ENCODE results near the gene MACROH2A2.
"Not testable (repeated sequence)": the region's sequence is repeated elsewhere in the genome, so short reads cannot be mapped to it uniquely, and the experiment has no call there.

The MACROH2A2 gene

DNA sequence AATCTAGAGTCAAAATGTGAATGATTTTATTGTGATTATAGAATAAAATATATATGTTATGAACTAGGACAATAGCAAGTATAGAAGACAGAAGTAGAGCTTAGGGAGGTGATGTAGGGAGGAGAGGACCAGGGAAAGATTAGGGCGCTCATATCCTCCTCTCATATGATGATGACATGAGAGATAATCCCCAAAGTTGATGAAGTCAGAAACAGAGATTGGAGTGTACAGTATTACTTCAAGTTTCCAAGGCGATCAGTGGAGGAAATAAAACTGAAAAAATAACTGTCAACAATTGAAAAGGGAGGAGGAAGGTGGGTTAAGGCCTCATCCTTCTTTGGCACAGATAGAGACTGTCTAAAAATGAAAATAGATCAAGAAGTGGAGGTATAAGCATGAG, 14.9 kb downstream of the MACROH2A2 start:
- DNase-seq (ENCODE audit: low read depth in 2 of 2), result no peak

DNA sequence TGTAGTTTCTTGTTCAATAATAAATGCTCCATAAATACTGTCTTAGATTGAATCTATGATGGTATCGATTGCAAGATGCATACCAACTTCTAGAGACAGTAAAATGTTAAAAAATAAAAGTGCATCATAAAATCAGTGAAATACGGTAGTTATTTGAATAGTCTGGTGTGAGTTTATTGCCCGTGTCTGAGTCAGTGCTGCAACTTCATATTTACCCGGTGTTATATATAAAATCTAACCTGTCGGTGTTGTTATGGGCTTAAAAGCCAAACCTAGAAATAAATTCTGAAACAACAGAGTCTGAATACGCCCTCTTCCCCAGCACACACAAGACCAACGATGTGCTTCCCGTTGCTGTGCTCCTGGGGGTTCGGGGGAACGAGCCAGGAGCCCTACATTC, 16.3 kb downstream of the MACROH2A2 start:
- no peak for DNase-seq (ENCODE audit: low read depth in 2 of 2)

DNA sequence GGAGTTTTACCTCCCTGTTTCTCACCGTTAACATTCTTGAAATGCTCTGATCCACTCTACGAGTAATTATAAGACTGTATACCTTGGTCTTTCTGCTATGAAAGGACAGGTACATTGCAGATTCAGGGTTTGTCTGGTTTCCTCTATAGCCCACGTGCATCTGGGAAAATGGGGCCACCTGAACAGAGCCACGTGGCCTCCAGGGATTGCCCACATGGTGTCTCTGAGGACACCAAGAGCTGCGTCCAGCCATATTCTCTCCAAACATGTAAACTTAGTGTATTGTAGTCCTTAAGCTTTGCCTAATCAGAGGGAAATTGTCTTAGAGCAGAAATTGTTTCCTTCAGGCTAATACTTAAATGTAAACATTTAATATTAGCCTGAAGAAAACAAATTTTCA, 16.7 kb downstream of the MACROH2A2 start:
- no peak for DNase-seq (ENCODE audit: low read depth in 2 of 2)

DNA sequence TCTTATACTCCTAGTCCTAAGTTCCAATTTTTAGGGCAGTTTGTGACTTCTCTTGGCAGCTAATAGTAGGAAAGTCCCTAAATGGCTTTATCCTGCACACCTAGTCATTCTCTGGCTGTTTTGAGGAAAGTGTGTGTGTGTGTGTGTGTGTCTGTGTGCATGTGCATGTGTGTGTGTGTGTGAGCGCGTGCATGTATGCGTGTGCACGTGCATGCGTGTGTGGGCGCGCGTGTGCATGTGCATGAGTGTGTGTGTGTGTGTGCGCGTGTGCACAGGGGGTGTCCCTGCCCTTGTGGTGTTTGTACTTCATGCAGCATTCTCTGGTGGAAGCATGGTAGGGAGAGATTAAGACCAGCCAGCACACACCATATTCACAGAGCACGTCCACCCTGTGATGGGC, 18.2 kb downstream of the MACROH2A2 start:
- no peak for DNase-seq (ENCODE audit: low read depth in 2 of 2)

DNA sequence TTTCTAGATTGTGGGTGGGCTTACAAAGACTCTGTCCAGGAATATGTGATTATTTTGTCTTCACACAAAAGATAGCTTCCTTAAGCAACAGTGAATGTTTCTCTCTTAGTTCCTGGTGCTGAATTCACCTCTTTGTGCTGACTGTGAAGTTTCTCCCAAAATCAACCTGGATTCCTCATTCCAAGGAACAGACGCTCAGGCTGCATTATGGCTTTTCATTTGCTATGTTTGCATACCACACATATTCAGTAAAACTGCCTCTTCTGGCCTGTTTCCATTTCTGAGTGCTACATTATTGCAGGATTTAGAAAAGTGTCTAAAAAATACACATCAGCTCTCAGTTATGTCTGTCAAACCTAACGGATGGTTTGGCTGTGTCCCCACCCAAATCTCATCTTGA, 21.5 kb downstream of the MACROH2A2 start:
- DNase-seq (ENCODE audit: low read depth in 2 of 2), result no peak

DNA sequence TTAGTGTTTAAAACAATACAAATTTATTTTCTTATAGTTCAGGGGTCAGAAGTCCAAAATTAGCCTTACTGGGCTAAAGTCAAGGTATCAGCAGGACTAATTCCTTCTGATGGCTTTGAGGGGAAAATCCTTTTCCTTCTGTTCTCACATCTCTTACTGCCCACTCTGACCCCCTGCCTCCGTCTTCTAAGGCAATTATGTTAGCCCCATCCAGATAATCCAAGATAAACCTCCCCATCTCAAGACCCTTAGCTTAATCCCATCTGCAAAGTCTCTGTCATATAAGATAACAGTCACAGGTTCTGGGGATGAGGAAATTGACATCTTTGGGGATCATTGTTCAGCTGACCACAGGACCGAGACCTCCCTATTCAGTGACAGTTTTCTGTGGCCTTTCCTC, 22.3 kb downstream of the MACROH2A2 start:
- DNase-seq (ENCODE audit: low read depth in 2 of 2), result no peak

DNA sequence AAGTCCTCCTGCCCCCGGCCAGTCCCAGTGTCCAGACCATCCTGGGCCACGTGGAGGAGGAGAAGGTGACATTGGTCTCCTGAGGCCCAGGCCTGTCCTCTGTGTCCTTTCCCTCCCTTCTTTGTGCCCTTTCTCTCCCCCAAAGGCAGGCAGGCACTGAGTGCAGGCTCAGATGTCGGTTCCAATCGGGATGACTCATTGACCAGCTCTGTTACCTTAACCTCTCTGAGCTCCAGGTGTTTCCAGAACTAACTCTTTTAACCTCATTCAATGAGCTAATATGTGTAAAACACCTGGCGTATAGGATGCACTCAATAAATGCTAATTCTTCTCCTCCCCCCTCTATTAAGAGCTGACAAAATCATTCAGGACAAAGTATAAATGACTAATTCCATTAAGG, 25.7 kb downstream of the MACROH2A2 start:
- DNase-seq (ENCODE audit: low read depth in 2 of 2), result no peak

DNA sequence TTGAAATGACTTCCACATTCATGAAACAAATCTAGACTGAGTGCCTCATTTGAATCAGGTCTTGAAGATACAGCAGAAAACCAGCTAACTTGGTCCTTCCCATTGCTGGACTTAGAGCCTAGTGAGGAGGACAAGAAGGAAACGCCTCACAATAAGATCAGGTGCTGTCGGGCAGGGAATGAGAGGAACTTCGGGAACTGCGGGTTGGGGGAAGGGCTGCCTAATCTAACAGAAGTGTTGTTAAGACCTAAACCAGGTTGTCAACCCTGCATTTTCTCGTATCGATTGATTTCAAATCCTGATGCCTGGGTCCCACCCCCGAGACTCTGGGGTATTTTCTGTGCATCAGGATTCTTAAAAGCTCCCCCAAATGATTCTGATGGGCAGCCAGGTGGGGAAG, 26.3 kb downstream of the MACROH2A2 start:
- DNase-seq (ENCODE audit: low read depth in 2 of 2), result no peak

DNA sequence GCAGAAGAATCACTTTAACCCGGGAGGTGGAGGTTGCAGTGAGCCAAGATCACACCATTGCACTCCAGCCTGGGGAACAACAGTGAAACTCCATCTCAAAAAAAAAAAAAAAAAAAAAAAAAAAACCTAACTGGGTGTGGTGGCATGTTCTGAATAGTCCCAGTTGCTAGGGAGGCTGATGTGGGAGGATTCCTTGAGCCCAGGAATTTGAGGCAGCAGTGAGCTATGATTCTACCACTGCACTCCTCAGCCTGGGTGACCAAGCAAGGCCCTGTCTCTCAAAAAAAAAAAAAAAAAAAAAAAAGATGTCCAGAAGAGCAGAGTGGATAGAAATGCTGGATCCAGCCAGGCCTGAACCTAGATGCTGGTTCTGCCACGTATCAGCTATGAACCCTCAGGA, 28.1 kb downstream of the MACROH2A2 start:
- not testable (repeated sequence) for DNase-seq (ENCODE audit: low read depth in 2 of 2)

DNA sequence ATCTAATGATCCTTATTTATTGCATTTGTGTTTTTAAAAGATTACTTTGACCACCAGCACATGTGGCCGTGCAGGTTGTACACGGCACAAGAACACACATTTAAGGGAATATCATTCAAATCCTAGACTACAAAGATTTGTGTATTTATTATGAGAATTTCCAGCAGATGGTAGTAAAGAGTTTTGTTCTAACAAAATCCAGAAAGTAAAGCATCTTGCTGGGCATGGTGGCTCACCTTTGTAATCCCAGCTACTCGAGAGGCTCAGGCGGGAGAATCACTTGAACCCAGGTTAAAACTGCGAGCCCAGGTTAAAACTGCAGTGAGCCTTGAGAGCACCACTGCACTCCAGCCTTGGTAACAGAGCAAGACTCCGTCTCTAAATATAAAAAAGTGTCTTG, 31.5 kb downstream of the MACROH2A2 start:
- DNase-seq (ENCODE audit: low read depth in 2 of 2), result no peak

DNA sequence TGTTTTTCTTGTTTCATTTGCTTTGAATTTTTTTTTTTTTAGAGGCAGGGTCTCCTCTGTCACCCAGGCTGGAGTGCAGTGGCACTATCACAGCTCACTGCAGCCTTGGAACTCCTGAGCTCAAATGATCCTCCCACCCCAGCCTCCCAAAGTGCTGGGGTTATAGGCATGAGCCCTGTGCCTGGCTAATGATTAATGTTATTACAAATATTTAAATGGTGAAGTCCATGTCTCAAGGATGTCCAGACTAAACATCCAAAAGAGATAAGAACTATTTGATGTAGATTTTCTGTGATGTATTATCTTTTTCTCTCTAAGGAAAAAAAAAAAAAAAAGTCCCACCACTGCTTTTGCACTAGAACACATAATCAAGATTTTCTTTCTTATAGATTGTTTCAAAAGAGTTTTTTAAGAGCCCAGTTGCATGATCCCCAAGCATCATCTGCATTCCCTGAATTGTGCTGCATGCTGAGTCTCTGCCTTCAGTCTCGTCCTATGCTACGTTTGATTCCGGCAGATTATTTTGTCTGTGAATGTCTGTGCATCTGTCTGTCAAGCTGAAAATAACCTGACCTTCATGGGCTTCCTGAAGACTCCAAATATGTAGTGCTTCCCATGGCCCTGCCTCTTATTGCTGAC, 33.4 kb downstream of the MACROH2A2 start:
- DNase-seq (ENCODE audit: low read depth in 2 of 2), result no peak

DNA sequence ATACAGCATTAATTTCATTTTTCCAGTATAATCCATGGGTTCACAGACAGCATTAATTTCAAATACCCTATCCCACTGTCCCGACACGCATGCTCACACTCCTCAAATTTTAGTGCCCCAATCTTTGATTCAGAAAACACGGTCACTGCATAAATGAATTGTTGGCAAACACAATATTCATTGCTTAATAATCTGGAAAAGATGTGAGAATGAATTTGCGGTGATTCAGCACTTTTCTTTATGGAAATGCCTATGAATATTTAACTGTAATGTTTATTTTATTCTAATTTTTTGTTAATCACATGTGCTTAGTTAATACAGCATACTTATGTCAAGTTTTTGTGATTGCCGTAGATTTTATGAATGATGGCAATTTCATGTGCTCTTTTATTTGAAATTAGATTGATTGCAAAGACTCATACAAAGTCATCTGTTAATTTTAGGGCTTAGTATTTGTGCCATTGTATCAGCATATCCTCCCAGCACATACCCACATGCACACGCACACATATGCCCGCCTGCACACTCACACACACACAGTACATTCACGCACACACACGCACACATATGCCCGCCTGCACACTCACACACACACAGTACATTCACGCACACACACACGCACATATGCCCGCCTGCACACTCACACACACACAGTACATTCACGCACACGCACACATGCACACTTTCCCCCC, 35.1 kb downstream of the MACROH2A2 start:
- no peak for DNase-seq (ENCODE audit: low read depth in 2 of 2)

DNA sequence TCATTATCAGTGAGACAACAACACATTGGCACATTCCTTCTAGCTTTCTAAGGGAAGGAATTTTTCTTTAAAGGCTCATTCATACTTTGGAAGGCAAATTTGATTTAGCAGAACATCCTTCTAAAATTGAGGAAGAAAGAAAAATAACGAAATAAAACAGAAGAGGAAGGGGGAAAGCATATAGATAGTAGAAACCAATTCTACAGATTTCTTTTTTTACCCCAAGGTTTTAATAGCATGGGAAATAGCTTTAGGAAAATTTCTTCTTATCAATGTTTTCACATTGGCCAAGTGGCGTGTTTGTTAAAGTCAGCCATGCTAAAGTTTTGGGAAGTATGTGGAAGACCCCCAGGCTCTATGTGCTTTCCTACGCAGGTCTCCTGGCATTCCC, 35.7 kb downstream of the MACROH2A2 start:
- no peak for DNase-seq (ENCODE audit: low read depth in 2 of 2)

DNA sequence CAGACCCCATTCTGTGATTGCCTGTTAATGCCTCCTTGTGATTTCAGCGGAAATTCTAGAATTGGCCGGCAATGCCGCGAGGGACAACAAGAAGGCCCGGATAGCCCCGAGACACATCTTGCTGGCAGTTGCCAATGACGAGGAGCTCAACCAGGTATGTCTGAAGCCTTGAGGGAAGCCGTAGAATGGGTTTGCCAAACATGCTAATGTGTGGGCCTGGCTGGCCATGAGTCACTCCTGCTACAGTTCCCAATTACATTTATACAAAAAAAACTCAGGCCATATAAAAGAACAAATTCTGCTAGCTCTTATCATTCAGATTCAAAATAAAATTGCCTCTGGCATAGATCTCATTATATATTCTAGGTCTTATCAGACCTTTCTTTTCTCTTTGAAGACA, 37.4 kb downstream of the MACROH2A2 start:
- no peak for DNase-seq (ENCODE audit: low read depth in 2 of 2)

DNA sequence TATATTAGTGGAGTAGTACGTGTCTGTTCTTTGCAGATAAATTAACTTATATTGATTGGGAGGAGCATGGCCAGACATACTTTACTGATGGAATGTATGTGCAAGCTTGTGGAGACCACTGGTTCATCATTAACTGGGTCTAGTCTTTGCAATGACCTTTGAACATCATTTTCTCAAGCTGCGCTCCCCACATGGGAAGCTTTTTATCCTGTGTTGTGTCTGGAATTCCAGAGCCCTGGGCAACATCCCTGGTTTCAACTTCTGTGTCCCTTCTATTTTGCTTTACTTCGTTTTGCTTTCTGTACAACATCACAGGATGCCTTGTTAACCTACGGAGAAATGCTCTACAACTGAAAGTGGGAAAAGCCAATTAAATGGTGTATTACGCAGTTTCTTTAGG, 38.3 kb downstream of the MACROH2A2 start:
- DNase-seq (ENCODE audit: low read depth in 2 of 2), result no peak

DNA sequence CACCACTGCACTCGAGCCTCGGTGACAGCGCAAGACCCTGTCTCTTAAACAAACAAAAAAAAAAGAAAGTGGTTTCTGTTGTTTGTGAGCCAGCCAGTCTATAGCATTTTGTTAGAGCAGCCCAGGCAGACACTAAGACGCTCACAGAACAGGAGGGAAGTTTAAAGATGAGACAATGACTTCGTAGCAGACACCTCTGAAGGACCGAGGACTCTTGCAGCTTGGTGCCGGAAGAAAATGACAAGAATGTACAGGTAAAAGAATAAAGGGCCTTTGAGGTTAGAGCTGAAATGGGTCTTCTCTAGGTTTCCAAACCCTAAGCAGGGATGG, 39.7 kb downstream of the MACROH2A2 start:
- DNase-seq (ENCODE audit: low read depth in 2 of 2), result no peak

DNA sequence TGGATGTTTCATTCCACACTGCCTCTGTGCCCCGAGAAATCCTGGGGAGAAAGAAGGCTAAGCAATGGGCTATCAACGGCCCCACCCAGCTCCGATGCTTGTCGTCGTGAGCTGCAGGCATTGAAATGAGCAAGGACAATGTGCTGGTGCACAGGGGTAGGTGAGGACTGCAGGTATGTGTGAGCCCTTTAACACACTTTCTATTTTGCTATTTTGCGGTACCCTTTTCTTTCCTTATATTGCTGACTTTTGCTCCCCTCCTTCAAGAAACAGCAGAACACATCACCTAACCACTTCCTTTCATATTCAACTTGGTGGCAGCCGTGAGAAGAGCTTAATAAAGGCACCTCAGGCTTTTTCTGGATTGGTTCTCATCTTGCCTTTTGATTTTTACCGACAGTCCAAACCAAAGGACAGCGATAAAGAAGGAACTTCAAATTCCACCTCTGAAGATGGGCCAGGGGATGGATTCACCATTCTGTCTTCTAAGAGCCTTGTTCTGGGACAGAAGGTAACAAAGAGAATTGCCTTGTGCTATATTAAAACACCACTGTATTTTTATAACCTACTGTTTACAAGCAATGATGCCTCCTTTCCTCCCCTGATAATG, 40.8 kb downstream of the MACROH2A2 start:
- no peak for DNase-seq (ENCODE audit: low read depth in 2 of 2)

DNA sequence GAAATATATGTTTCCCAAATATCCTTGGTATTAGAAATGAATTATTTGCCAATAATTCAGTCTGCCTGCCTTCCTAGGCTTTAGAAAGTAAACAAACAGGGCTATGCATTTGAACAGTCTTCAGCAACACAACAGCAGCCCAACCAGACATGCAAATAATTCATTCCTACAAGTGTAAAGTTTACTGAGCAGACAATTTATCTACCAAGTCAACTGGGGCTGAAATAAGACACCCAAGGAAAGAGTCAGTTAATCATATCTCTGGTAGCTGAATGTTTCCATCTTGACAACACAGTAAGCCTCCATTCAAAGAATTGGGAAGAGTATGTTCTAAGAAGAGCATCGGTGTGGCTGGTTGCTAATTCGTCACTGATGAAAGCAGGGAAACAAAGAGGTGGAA, 41.6 kb downstream of the MACROH2A2 start:
- DNase-seq (ENCODE audit: low read depth in 2 of 2), result no peak

DNA sequence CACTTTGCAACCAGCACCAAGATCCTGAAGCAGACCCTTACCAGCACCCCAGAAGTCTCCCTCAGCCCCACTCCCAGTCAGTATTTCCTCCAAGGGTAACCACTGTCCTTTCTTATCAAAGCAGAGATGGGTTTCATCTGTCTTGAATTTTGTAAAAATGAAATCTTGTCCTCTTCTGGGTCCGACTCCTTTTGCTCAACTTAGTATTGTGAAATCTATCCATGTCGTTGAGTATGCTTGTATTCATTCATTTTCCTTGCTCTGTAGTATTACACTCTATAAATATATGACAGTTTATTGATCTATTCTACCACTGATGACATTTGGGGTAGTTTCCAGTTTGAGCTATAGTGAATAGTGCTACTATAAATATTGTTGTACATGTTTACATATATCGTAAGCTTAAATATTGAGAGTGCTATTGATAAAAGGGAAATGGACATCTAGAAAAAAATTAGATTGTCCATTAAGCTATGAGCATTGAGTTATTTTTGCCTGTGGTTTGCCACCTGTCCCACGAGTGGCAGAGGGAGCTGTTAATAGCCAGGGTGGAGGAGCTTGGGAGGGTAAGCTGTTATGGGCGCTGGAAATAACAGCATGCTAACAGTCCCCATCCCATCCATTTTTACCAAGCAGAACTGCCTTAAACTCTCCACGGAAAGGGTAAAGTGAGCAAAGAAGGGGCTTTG, 43.5 kb downstream of the MACROH2A2 start:
- no peak for DNase-seq (ENCODE audit: low read depth in 2 of 2)

DNA sequence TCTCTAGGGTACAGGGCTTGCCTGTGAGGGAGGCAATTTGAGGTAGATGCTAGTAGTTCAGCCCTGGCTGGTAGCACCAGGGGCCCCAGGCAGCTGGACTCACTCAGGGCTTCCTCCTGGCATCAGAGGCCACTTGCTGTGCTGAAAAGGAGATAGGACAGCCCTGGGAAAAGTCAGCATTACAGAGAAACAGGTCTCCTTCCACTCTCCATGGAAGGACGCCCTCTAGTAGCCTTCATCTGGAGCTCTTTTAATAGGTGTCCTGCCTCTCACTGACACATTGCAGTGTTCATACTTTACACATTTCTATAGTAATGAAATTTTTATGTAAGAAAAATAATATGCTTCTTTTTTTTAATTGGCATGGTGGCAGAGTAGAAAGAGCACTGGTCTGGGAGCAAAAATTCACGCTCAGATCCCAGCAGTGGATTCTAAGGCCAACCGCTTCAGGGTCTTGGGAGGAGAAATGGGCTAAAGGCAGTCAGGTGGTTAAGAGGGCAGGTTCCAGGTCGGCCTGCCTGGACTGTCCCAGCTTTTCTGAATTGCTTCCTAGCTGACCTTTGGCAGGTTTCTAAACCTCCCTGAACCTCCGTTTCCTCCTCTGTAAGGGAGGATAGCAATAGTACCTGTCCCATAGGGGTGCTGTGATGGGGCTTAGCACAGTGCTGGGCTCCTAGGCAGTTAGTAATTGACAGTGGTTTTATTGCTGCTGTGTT, 44.2 kb downstream of the MACROH2A2 start:
- DNase-seq (ENCODE audit: low read depth in 2 of 2), result no peak

DNA sequence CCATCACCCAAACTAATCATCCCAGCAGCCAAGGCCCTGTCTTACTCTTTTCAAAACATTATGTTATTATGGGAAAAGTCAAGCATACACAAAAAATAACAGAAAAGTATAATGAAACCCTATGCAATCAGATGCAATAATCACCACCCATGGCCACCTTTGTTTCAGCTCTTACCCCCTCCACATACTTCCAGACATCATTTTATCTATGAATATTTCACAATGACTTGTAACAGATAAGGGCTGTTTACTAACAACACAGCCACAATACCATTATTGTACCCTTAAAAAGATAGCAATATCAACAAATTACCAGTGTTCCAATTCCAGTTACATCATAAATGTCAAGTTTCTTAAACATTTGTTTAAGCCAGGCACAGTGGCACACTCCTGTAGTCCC, 44.8 kb downstream of the MACROH2A2 start:
- no peak for DNase-seq (ENCODE audit: low read depth in 2 of 2)

DNA sequence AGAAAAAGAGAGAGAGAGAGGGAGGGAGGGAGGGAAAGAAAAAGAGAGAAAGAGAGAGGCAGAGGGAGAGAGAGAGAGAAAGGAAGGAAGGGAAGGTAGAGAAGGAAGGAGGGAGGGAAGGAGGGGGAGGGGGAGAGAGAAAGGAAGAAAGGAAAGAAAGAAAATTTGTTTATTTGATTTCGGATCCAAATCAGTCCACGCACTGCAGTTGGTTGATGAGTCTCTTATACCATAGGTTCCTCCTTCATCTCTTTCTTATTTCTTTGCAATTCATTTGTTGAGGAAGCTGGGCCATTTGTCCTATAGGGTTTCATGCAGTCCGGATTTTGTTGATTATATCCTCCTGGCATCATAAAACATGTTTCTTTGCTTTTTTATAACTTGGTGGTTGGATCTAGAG, 45.6 kb downstream of the MACROH2A2 start:
- DNase-seq (ENCODE audit: low read depth in 2 of 2), result no peak

Measured in stimulated activated CD4-positive, alpha-beta T cell treated with anti-CD3 and anti-CD28 coated beads, Interleukin-1b, Interleukin-23, amount 100 ng/mL, for 4 hours (primary cell).